Uterus (tissue), 2 donors: ENCODE results near the gene PRSS57.

Source experiments
- POLR2A ChIP-seq, 2 donors: fragments of 450-650 bp; IDR thresholded peaks; one replicate each; pipeline ENCODE4 v1.6.1; 2016; ENCODE audit warnings: antibody characterized with exemption in 2 of 2, mild to moderate bottlenecking in 1 of 2, moderate library complexity in 1 of 2
- TF ChIP-seq, protein P1 (sequence below), 4 experiments: fragments of 200-600 bp in 2 of 4; fragments of 450-650 bp in 2 of 4; sonication (generic) in 2 of 4; IDR thresholded peaks; one replicate each; pipeline ENCODE4 v1.5.1; 2016 to 2019; ENCODE audit warnings: antibody characterized with exemption in 4 of 4, mild to moderate bottlenecking in 2 of 4, moderate library complexity in 1 of 4

DNA sequence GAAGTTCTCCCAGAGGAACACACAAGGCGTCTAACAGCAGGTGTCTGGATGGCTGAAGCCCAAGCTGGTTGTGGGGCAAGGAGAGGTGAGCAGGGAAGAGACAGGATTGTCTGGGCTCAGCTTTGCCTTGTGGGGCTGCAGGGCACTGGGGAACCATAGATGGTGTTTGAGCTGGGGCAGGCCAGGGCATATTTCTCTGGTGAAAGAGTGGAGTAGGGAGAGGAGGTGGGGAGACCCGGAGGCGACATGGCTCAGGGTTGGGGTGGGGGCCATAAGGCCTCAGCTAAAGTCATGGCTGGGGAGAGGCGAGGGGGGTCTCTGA lies 8.0 kb upstream of the PRSS57 start:
- TF ChIP-seq, protein P1, sequence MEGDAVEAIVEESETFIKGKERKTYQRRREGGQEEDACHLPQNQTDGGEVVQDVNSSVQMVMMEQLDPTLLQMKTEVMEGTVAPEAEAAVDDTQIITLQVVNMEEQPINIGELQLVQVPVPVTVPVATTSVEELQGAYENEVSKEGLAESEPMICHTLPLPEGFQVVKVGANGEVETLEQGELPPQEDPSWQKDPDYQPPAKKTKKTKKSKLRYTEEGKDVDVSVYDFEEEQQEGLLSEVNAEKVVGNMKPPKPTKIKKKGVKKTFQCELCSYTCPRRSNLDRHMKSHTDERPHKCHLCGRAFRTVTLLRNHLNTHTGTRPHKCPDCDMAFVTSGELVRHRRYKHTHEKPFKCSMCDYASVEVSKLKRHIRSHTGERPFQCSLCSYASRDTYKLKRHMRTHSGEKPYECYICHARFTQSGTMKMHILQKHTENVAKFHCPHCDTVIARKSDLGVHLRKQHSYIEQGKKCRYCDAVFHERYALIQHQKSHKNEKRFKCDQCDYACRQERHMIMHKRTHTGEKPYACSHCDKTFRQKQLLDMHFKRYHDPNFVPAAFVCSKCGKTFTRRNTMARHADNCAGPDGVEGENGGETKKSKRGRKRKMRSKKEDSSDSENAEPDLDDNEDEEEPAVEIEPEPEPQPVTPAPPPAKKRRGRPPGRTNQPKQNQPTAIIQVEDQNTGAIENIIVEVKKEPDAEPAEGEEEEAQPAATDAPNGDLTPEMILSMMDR (IDR thresholded peaks at IDR 0.05), result no peak
- no peak for TF ChIP-seq POLR2A (IDR thresholded peaks at IDR 0.05)
